ENCODE data around the gene CDC40.
A peak's percentile ranks its signal among the peaks of the same experiment; 100 is the strongest.

Gene CDC40

GRCh38 chr6:110180228-110181008 lies at the start of gene CDC40:
Gene CDC40, plus strand, starts transcription at chr6:110180427. Its CDS starts 18 bp downstream, at chr6:110180445.
- peak; percentile 44 to 88 (median 74) for DNase-seq
- intact Hi-C loops (cut with DNase I) = loop anchor here (10.0 kb wide), 1 partner anchor 214 kb away; no protein-coding TSS in a partner anchor

- intact Hi-C loops (cut with DNase I) = no loop called here
- no peak for DNase-seq
Measured at GRCh38 chr6:110137924-110138887, 42.0 kb upstream of the CDC40 start.

GRCh38 chr6:110139052-110139451 lies 41.2 kb upstream of the CDC40 start:
- intact Hi-C loops (cut with DNase I) = no loop called here
- no peak for DNase-seq

- no peak for DNase-seq
- intact Hi-C loops (cut with DNase I) = no loop called here
Measured at GRCh38 chr6:110140650-110141049, 39.6 kb upstream of the CDC40 start.

- intact Hi-C loops (cut with DNase I) = no loop called here
- no peak for DNase-seq
Measured at GRCh38 chr6:110147870-110148269, 32.4 kb upstream of the CDC40 start.

- DNase-seq = no peak
- intact Hi-C loops (cut with DNase I) = no loop called here
Measured at GRCh38 chr6:110158479-110158878, 21.7 kb upstream of the CDC40 start.

- intact Hi-C loops (cut with DNase I) = no loop called here
- no peak for DNase-seq
Measured at GRCh38 chr6:110170081-110170480, 10.1 kb upstream of the CDC40 start.

GRCh38 chr6:110173506-110174132 lies 6.6 kb upstream of the CDC40 start:
- intact Hi-C loops (cut with DNase I) = no loop called here

GRCh38 chr6:110178626-110179405 lies 1.4 kb upstream of the CDC40 start:
- intact Hi-C loops (cut with DNase I) = no loop called here
- peak; percentile 16 to 85 (median 64) for DNase-seq

More at GRCh38 chr6:110173506-110174132, 6.6 kb upstream of the CDC40 start:
- no peak for DNase-seq

GRCh38 chr6:110179406-110180227 lies 610 bp upstream of the CDC40 start, which contains the start of gene WASF1:
Gene WASF1, minus strand, starts transcription at chr6:110179670. Its CDS starts 52,069 bp downstream, at chr6:110127601.
- intact Hi-C loops (cut with DNase I) = loop anchor here (10.0 kb wide), 1 partner anchor 215 kb away; no protein-coding TSS in a partner anchor

GRCh38 chr6:110181131-110182030 lies 1.2 kb downstream of the CDC40 start:
- intact Hi-C loops (cut with DNase I) = loop anchor here (10.0 kb wide), 1 partner anchor 213 kb away; no protein-coding TSS in a partner anchor

More at GRCh38 chr6:110179406-110180227, 610 bp upstream of the CDC40 start, which contains the start of gene WASF1:
- peak; percentile 92 to 98 (median 96) for DNase-seq

GRCh38 chr6:110183292-110183885 lies 3.2 kb downstream of the CDC40 start:
- intact Hi-C loops (cut with DNase I) = loop anchor here (10.0 kb wide), 1 partner anchor 211 kb away; no protein-coding TSS in a partner anchor
- peak in 1 of 42 donors; percentile 12 for DNase-seq

More at GRCh38 chr6:110181131-110182030, 1.2 kb downstream of the CDC40 start:
- peak in 3 of 42 donors; percentile 4 to 26 (median 13) for DNase-seq

- intact Hi-C loops (cut with DNase I) = loop anchor here (10.0 kb wide), 1 partner anchor 209 kb away; no protein-coding TSS in a partner anchor
- no peak for DNase-seq
Measured at GRCh38 chr6:110185879-110186278, 5.7 kb downstream of the CDC40 start.

GRCh38 chr6:110188791-110189190 lies 8.6 kb downstream of the CDC40 start:
- intact Hi-C loops (cut with DNase I) = loop anchor here (10.0 kb wide), 1 partner anchor 206 kb away; no protein-coding TSS in a partner anchor
- no peak for DNase-seq

- intact Hi-C loops (cut with DNase I) = no loop called here
Measured at GRCh38 chr6:110190726-110191125, 10.5 kb downstream of the CDC40 start.

GRCh38 chr6:110191477-110191876 lies 11.2 kb downstream of the CDC40 start:
- intact Hi-C loops (cut with DNase I) = no loop called here

More at GRCh38 chr6:110190726-110191125, 10.5 kb downstream of the CDC40 start:
- no peak for DNase-seq

More at GRCh38 chr6:110191477-110191876, 11.2 kb downstream of the CDC40 start:
- no peak for DNase-seq
